ENCODE measurements around the gene RAB35.

GRCh38 chr12:120095736-120096135, 20.8 kb downstream of the RAB35 start:
- TF ChIP-seq CTCF (IDR thresholded peaks at IDR 0.05) (no peak), EZH2 (IDR thresholded peaks at IDR 0.05; ENCODE audit: borderline replicate concordance, insufficient read depth, low read depth, low read length, poor library complexity, severe bottlenecking) (no peak)
